GM12864 (cell line): ENCODE measurements around the gene MAP3K5.

Experiments
- DNase-seq: peaks from one replicate; pipeline ENCODE4 v3.0.0-alpha.2; 2011; ENCODE audit warnings: low read depth
- H3K4me3 ChIP-seq: 2 replicates; pipeline ENCODE4 v1.5.1; 2011; ENCODE audit warnings: mild to moderate bottlenecking, low read depth, low read length, control low read depth
- CTCF ChIP-seq: IDR thresholded peaks from 2 replicates; pipeline ENCODE4 v1.5.1; 2011; ENCODE audit warnings: low read depth, mild to moderate bottlenecking, moderate library complexity, low read length, control low read depth, inconsistent platforms; ENCODE audit errors: missing control alignments

MAP3K5 gene

GRCh38 chr6:136659991-136660499 is 132.2 kb downstream of the MAP3K5 start:
- DNase-seq: no peak
- TF ChIP-seq CTCF: no peak
- no peak overlapping the region for H3K4me3 ChIP-seq

DNA sequence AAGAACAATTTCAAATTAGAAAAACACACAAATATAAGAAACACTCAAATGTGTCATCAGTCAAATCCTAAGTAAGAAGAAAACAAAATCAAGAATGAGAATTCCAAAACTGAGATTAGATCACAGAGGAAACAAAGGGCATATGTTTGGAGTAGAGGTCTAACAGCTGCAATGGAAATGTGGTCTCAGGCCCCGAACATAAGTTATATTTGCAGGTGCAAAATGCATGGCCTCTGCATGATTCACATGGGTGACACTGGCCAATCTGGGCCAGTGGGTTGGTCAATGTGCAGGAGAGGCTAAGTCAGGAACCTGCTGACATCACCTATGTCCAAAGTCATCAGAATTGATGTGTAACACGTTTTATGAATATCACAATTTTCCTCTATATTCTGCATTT is 133.6 kb downstream of the MAP3K5 start:
- H3K4me3 ChIP-seq: no peak overlapping the region
- DNase-seq: no peak
- no peak for TF ChIP-seq CTCF

- no peak for DNase-seq
- no peak overlapping the region for H3K4me3 ChIP-seq
- no peak for TF ChIP-seq CTCF
Observed at GRCh38 chr6:136657666-136658065, 134.6 kb downstream of the MAP3K5 start.

GRCh38 chr6:136656121-136656520 is 136.2 kb downstream of the MAP3K5 start:
- no peak for TF ChIP-seq CTCF
- no peak for DNase-seq
- no peak overlapping the region for H3K4me3 ChIP-seq

- no peak for DNase-seq
- TF ChIP-seq CTCF: no peak
- no peak overlapping the region for H3K4me3 ChIP-seq
Observed at GRCh38 chr6:136655239-136656014, 136.8 kb downstream of the MAP3K5 start.

- TF ChIP-seq CTCF: no peak
- H3K4me3 ChIP-seq: no peak overlapping the region
- DNase-seq: no peak
Observed at GRCh38 chr6:136654086-136654485, 138.2 kb downstream of the MAP3K5 start.

DNA sequence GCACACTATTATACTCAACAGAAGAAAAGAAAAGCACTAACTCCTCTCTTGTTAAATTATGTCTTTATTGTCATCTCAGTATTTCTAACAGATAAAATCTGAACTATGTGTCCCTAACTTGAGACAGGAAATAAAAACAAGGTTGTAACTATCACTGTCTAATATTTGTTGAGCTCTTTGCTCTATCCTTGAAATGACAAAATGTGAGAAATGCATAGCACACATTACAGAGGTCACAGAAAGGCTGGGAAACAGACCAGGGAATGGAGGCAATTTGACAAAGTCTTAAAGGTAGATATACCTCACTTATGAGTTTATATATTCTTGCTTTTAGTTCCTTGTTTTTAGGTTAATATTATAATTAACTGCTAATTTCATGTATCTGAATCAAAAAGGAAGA is 139.6 kb downstream of the MAP3K5 start:
- no peak for TF ChIP-seq CTCF
- H3K4me3 ChIP-seq: no peak overlapping the region
- no peak for DNase-seq
